SKM-1 (cell line): ENCODE results near the gene FAM3B.

Experiments
- DNase-seq: peaks from one replicate; lab custom pipeline; 2025; ENCODE audit not compliant: unreplicated experiment; lab: John Stamatoyannopoulos, UW

The FAM3B gene

DNA sequence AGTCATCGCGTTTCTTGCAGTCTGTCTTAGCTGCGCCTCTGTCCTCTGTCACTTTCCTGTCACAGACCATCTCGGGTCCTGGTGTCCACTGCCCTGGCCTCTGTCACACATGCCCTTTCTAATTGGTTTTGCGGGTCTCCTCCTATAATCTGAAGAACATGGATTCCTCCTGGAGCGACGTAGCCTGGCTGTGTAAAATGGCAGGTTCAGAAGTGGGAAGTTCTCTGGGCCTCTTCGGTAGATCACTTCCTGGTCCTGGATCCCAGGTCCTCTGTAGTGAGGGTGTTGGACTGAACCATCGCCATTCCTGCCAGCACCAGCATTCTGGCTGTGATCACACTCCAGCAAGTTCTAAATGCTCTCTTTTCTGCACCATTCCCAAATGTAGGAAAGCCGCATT, 857 bp downstream of the FAM3B start:
- DNase-seq = no peak

- DNase-seq = no peak
Measured at GRCh38 chr21:41318218-41318617, 1.6 kb downstream of the FAM3B start.

- no peak for DNase-seq
Measured at GRCh38 chr21:41319273-41319672, 2.7 kb downstream of the FAM3B start.

DNA sequence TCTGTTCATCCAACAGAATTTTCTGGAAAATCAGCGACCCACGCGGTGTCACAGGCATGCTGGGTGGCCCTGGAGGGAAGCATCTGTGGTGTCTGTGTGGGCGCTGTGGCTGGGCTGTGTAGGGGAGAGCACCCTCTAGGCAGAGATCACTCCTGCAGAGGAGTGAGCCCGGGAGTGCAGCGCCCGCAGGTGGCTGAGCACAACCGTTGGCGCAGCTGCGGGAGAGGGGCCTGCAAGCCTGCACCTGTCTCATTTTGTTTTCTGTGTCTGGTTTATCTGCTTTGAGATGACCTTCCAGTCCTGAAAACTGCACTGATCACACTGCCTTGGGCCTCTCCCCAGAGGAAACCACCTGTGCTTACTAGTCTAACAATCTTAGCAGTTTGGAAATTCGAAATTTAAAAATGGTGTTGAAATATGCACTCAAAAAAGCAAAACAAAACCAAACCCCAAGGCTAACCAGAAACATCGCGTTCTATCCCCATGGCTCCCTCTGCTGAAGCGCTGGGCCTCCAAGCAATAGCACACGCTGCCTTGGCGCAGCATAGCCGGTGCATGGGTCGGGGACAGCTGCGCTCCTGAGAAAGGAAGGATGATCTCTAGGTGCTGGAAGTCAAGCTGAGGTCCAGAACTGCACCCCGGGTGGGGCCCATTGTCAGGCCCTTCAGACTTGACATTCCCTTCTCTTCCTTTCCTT, 4.8 kb downstream of the FAM3B start:
- DNase-seq = no peak

DNA sequence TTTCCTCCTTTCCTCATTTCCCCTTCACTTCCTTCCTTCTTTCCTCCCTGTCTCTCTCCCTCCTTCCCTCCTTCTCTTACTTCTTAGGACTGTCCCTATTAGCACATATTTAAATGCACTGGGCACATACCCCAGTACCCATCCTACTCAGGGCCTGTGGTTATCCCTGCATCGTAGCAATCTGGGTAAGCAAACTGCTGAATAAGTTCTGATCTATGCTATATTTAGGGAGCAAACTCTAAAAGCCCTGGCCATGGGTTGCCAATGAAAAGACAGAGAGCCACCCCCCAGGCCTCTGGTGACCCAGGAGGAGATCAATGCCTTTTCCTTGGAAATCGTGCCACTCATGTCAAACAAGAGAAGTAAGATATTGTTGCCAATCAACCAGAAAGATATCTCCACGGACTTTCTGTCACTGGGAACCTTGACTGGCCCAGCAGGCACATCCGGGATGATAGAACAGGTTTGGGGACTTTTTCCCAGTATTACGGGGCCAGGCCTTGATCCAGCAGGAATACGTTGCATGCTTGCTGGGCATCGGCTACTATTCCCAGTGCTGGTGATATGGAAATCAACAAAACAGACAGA, 5.4 kb downstream of the FAM3B start:
- DNase-seq = no peak

DNA sequence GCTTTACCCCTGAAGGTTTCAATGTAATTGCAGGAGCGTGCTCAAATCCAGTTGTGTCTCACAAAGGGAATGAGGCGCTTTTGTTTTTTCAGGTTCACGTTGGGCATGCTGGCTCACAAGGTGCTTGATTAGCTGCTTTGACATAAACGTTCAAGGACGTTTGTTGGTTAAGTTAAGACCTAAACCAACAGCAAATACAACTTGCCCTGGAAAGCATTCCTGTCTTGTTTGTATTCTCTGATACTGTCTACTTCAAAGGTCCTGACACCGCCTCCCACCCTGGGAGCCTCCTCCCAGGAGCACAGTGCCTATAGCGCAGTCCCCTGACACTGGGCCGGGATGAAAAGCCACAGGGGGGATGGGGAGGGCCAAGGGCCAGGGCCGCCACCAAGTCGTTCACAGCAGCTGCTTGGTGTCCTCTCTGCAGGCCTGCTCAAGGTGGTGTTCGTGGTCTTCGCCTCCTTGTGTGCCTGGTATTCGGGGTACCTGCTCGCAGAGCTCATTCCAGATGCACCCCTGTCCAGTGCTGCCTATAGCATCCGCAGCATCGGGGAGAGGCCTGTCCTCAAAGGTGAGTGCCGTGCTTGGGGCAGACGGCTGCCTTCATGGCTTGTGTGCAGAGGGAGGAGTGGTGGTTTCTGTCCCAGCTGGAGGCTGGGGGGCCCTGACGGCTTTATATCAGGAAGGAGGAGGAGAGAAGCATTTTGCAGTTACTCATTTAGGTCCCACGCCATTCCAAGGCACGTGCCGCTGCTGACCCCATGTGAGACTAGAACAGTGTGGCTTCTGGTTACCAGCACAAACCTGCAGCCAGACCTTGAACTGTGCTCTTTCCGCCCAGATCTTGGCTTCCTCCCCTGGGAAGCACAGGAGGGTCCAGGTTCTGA, 6.1 kb downstream of the FAM3B start:
- no peak for DNase-seq

GRCh38 chr21:41325138-41325912, 8.7 kb downstream of the FAM3B start:
- no peak for DNase-seq

DNA sequence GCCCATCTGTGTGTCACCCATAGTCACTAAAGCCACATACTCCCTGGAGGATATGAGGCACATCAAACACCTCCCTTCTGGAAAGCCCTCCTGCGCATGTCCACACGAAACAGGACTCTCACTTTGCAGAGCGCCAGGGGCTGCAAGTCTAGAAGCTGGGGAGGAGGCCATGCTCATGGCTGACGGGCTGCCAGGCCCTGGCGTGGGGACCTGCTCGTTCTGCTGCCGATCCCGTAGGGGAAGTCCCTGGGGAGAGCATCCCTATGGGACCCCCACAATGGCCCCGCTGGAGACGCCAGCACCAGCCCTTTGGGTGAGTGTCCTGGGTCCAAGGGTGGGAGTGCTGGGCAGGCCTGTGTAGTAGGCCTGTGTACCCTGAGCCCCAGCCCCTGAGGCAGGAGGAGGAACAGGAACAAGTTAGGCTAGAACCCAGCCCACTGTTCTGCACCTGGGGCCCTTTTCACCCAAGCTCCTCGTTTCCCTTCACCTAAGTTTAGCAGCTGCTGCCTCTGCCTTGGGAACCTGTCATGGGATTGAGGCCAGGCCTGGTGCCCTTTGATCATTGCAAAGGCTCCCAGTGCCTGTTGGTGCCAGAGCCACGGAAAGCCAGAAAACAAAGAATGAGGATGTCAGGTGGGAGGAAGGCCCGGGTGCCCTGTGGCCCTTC, 9.9 kb downstream of the FAM3B start:
- DNase-seq = no peak

DNA sequence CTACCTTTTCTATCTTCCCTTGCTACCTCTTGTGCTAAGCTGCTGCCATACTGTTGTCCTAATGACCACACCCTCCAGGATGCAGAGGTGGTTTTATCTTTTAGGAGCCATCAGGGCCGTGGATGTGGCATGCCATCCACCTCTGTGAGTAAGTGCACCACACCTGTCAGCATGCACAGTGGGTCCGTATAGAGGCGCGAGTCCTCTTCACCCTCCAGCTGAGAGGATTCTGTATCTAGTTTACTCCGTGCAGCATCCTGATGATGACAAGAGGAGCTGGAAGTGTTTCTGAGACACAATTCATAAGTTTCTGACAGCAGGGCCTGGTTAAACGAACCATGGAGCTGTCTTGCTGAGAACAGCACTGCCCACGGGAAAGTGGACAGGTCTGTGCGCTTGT, 11.2 kb downstream of the FAM3B start:
- no peak for DNase-seq

DNA sequence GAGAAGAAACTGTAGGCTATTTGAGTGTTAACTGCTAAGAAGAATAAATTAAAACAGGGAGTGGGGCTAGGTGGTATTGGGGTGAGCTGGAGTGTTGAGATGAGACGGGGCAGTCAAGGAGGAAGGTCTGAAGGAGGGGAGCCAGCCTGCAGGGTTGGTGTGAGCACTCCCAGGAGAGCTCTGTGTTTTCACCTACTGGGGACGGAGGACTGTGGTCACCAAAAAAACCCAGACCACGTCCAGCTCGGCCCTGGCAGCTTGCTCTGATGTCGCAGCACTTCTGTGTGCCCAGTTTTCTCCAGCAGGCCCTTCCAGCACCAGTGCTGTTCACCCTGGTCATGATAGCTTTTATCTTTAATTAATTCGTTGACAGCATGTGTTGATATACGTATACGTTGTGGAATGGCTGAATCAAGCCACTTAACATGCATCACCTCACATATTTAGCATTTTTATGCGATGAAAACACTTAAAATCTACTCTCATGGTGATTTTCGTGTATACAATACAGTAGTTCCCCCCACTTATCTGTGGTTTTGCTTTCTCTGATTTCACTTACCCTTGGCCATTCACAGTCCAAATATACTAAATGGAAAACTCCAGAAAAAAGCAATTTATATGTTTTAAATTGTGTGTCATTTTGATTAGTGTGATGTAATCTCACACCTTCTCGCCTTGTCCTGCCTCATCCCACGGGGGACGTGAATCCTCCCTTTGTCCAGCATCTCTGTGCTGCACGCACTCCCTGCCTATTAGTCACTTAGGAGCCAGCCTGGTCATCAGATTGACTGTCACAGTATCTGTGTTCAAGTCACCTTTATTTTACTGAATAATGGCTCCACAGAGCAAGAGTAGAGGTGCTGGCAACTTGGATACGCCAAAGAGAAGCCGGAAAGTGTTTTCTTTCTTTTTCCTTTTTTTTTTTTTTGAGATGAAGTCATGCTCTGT, 12.3 kb downstream of the FAM3B start:
- no peak for DNase-seq

- no peak for DNase-seq
Measured at GRCh38 chr21:41333752-41334151, 17.2 kb downstream of the FAM3B start.

DNA sequence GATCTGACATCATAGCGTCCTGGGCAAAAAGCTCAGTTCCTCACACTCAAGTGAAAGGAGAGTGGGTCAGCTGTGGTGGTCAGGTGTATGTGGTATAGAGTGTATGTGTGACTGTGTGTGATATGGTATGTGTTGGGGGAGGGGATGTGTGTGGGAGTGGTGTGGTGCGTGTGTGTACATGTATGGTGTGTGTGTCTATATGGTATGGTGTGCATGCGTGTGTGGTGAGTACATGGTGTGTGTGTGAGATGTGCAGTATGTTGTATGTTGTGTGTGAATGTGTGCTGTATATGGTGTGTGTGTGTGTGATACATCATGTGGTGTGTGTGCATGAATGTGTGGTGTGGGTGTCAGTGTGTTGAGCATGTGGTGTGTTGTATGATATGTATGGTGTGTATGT, 20.9 kb downstream of the FAM3B start:
- DNase-seq = no peak

GRCh38 chr21:41338455-41338854, 21.9 kb downstream of the FAM3B start:
- no peak for DNase-seq

- no peak for DNase-seq
Measured at GRCh38 chr21:41342035-41342434, 25.4 kb downstream of the FAM3B start.

DNA sequence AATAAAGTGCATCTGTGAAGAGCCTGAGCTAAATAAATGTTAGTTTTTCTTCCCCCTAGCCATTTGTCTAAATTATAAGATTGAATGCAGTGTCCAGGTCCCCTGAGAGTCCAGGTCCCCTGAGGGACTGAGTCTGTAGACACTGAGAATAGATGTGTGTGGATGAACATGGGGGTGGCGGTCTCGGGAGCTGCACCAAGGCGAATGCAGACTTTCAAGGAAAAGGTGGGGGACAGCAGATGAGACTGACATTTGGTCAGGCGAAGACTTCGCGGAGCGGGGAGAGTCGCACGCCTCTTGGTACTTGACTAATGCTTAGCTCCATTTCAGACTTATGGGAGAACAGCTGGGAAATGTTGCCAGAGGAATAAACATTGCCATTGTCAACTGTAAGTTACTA, 27.5 kb downstream of the FAM3B start:
- DNase-seq = no peak

- no peak for DNase-seq
Measured at GRCh38 chr21:41345356-41345755, 28.8 kb downstream of the FAM3B start.

- no peak for DNase-seq
Measured at GRCh38 chr21:41345934-41346685, 29.5 kb downstream of the FAM3B start.

DNA sequence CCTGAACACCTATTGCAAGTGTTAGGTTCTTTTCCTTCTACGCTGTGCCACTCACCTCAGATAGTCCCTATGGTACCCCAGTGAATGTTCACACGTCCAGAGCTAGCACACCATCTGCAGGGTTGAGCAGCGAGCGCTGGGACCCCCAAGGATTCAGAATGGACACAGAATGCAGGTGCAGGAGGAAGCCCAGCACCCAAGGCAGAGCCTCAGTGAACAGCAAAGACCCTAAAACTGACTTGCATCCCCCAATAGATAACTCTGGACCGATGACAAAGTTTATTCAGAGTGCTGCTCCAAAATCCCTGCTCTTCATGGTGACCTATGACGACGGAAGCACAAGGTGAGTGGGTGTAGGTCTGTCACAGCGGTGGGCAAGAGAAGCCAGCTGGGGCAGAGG, 30.2 kb downstream of the FAM3B start:
- no peak for DNase-seq

DNA sequence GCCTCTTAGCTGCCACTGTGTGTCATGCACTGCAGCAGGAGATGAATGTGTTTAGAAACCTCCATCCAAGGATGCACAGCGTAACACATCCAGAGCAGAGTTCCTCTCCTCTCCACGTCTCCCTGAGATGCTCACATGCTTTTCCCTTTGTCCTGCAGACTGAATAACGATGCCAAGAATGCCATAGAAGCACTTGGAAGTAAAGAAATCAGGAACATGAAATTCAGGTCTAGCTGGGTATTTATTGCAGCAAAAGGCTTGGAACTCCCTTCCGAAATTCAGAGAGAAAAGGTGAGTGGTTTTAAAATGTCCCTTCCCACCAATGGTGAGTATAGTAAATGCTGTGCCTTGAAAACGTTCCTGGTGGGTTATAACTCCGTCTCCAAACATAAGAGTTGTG, 31.8 kb downstream of the FAM3B start:
- no peak for DNase-seq
